Activated T-cell treated with anti-CD3 and anti-CD28 coated beads, Interleukin-2, amount 50 U/mL, for 4 hours (primary cell): Measurements from ENCODE around the gene WIPF3. TPM values are rescaled to one million over a fixed set of nuclear protein-coding genes. Genes with fewer than 3 reads are reported as not detected.

Experiments
- ATAC-seq, 2 donors: fragments of 200-7000 bp; cut with Tn5 transposase; one replicate each; pipeline ENCODE4 v1.10.0; 2021
- DNase-seq: peaks from one replicate; pipeline ENCODE4 v3.0.0-alpha.2; 2020
- H3K27me3 Mint-ChIP-seq: one replicate; pipeline ENCODE4 v1.8.0; 2021; ENCODE audit warnings: low read depth, mixed read lengths
- H3K36me3 Mint-ChIP-seq: one replicate; pipeline ENCODE4 v1.8.0; 2022; ENCODE audit warnings: mixed read lengths; ENCODE audit not compliant: insufficient read depth
- H3K4me1 Mint-ChIP-seq: one replicate; pipeline ENCODE4 v1.8.0; 2021; ENCODE audit warnings: low read depth, mixed read lengths
- H3K4me3 Mint-ChIP-seq: one replicate; pipeline ENCODE4 v1.8.0; 2021; ENCODE audit warnings: mild to moderate bottlenecking, moderate library complexity, mixed read lengths
- H3K9me3 Mint-ChIP-seq: one replicate; pipeline ENCODE4 v1.8.0; 2021; ENCODE audit warnings: mixed read lengths
- total RNA-seq, 3 donors: library from RNA; stranded (reverse); gene quantifications; one replicate each; pipeline ENCODE4 v1.2.1, GENCODE V29; 2021

WIPF3 gene
- total RNA-seq, 3 donors from 2014 or later, result not detected

GRCh38 chr7:29929018-29929807 is 122.9 kb downstream of the WIPF3 start:
- ATAC-seq (no peak), DNase-seq (no peak)
- H3K9me3 Mint-ChIP-seq, result no peaks in the 10 kb centered on the region
- no peak overlapping the region for H3K4me3 Mint-ChIP-seq
- peaks cover 10% of the 10 kb centered on the region for H3K27me3 Mint-ChIP-seq
- no peaks in the 10 kb centered on the region for H3K4me1 Mint-ChIP-seq
- no peaks in the 10 kb centered on the region for H3K36me3 Mint-ChIP-seq

- no peak overlapping the region for H3K4me3 Mint-ChIP-seq
- H3K9me3 Mint-ChIP-seq, result no peaks in the 10 kb centered on the region
- DNase-seq (no peak), ATAC-seq (no peak)
- no peaks in the 10 kb centered on the region for H3K4me1 Mint-ChIP-seq
- H3K27me3 Mint-ChIP-seq, result peaks cover 3% of the 10 kb centered on the region
- no peaks in the 10 kb centered on the region for H3K36me3 Mint-ChIP-seq
Observed at GRCh38 chr7:29935111-29935510, 128.8 kb downstream of the WIPF3 start.

GRCh38 chr7:29937132-29937531 is 130.8 kb downstream of the WIPF3 start:
- no peaks in the 10 kb centered on the region for H3K4me1 Mint-ChIP-seq
- no peak for DNase-seq
- no peak for ATAC-seq
- no peak overlapping the region for H3K4me3 Mint-ChIP-seq
- H3K27me3 Mint-ChIP-seq, result no peaks in the 10 kb centered on the region
- no peaks in the 10 kb centered on the region for H3K36me3 Mint-ChIP-seq
- no peaks in the 10 kb centered on the region for H3K9me3 Mint-ChIP-seq

- Mint-ChIP-seq H3K36me3 (no peaks in the 10 kb centered on the region), H3K27me3 (no peaks in the 10 kb centered on the region), H3K4me1 (no peaks in the 10 kb centered on the region), H3K9me3 (no peaks in the 10 kb centered on the region), H3K4me3 (no peak overlapping the region)
- ATAC-seq (no peak), DNase-seq (no peak)
Observed at GRCh38 chr7:29940199-29940598, 133.9 kb downstream of the WIPF3 start.

GRCh38 chr7:29945259-29945809 is 139.0 kb downstream of the WIPF3 start:
- no peaks in the 10 kb centered on the region for H3K9me3 Mint-ChIP-seq

GRCh38 chr7:29946428-29947186 is 140.3 kb downstream of the WIPF3 start:
- peaks cover 3% of the 10 kb centered on the region for H3K27me3 Mint-ChIP-seq
- no peaks in the 10 kb centered on the region for H3K9me3 Mint-ChIP-seq
- no peak for ATAC-seq
- no peaks in the 10 kb centered on the region for H3K4me1 Mint-ChIP-seq
- DNase-seq, result no peak
- H3K36me3 Mint-ChIP-seq, result no peaks in the 10 kb centered on the region
- H3K4me3 Mint-ChIP-seq, result no peak overlapping the region

More at GRCh38 chr7:29945259-29945809, 139.0 kb downstream of the WIPF3 start:
- no peaks in the 10 kb centered on the region for H3K27me3 Mint-ChIP-seq
- DNase-seq (no peak), ATAC-seq (no peak)
- no peaks in the 10 kb centered on the region for H3K36me3 Mint-ChIP-seq
- H3K4me1 Mint-ChIP-seq, result no peaks in the 10 kb centered on the region
- H3K4me3 Mint-ChIP-seq, result no peak overlapping the region

GRCh38 chr7:29948587-29948986 is 142.3 kb downstream of the WIPF3 start:
- Mint-ChIP-seq H3K4me3 (no peak overlapping the region), H3K4me1 (no peaks in the 10 kb centered on the region), H3K9me3 (no peaks in the 10 kb centered on the region), H3K36me3 (no peaks in the 10 kb centered on the region), H3K27me3 (peaks cover 3% of the 10 kb centered on the region)
- ATAC-seq, result no peak
- DNase-seq, result no peak

GRCh38 chr7:29950480-29950879 is 144.2 kb downstream of the WIPF3 start:
- H3K27me3 Mint-ChIP-seq, result peaks cover 3% of the 10 kb centered on the region
- H3K4me1 Mint-ChIP-seq, result no peaks in the 10 kb centered on the region
- H3K4me3 Mint-ChIP-seq, result no peak overlapping the region
- H3K36me3 Mint-ChIP-seq, result no peaks in the 10 kb centered on the region
- no peak for DNase-seq
- ATAC-seq, result no peak
- no peaks in the 10 kb centered on the region for H3K9me3 Mint-ChIP-seq

- Mint-ChIP-seq H3K27me3 (peaks cover 3% of the 10 kb centered on the region), H3K4me1 (peaks cover 6% of the 10 kb centered on the region), H3K36me3 (no peaks in the 10 kb centered on the region), H3K4me3 (no peak overlapping the region), H3K9me3 (no peaks in the 10 kb centered on the region)
- ATAC-seq (no peak), DNase-seq (no peak)
Observed at GRCh38 chr7:29951206-29951605, 144.9 kb downstream of the WIPF3 start.

- no peaks in the 10 kb centered on the region for H3K9me3 Mint-ChIP-seq
- H3K4me3 Mint-ChIP-seq, result no peak overlapping the region
- DNase-seq, result no peak
- peaks cover 6% of the 10 kb centered on the region for H3K27me3 Mint-ChIP-seq
- no peaks in the 10 kb centered on the region for H3K36me3 Mint-ChIP-seq
- peaks cover 10% of the 10 kb centered on the region for H3K4me1 Mint-ChIP-seq
- no peak for ATAC-seq
Observed at GRCh38 chr7:29953726-29954347, 147.5 kb downstream of the WIPF3 start.

GRCh38 chr7:29955075-29955792 is 148.9 kb downstream of the WIPF3 start:
- Mint-ChIP-seq H3K27me3 (peaks cover 6% of the 10 kb centered on the region), H3K36me3 (no peaks in the 10 kb centered on the region), H3K9me3 (no peaks in the 10 kb centered on the region), H3K4me1 (peaks cover 10% of the 10 kb centered on the region), H3K4me3 (no peak overlapping the region)
- ATAC-seq (no peak), DNase-seq (no peak)

- H3K4me1 Mint-ChIP-seq, result peaks cover 10% of the 10 kb centered on the region
- ATAC-seq (peak; percentile 53 to 75), DNase-seq (no peak)
- H3K27me3 Mint-ChIP-seq, result peaks cover 6% of the 10 kb centered on the region
- H3K4me3 Mint-ChIP-seq, result no peak overlapping the region
- H3K36me3 Mint-ChIP-seq, result no peaks in the 10 kb centered on the region
- H3K9me3 Mint-ChIP-seq, result no peaks in the 10 kb centered on the region
Observed at GRCh38 chr7:29955799-29956486, 149.6 kb downstream of the WIPF3 start.

- Mint-ChIP-seq H3K36me3 (no peaks in the 10 kb centered on the region), H3K4me3 (no peak overlapping the region), H3K9me3 (no peaks in the 10 kb centered on the region), H3K4me1 (peaks cover 10% of the 10 kb centered on the region), H3K27me3 (peaks cover 3% of the 10 kb centered on the region)
- DNase-seq (no peak), ATAC-seq (no peak)
Observed at GRCh38 chr7:29956487-29956836, 150.2 kb downstream of the WIPF3 start.
